K562 (cell line): ENCODE results near the gene PCSK1. TPM values are rescaled to one million over a fixed set of nuclear protein-coding genes. Genes with fewer than 3 reads are reported as not detected.

Source experiments
- ATAC-seq: fragments of 200-7000 bp; cut with Tn5 transposase; 3 replicates; pipeline ENCODE4 v1.9.1; 2020; ENCODE audit warnings: moderate library complexity
- BruUV-seq: library from RNA; stranded (reverse); fragments of 400-500 nt; replicated peaks from 2 replicates; lab custom pipeline; 2021; lab: Mats Ljungman, UMichigan
- CTCF ChIA-PET: fragments of 300-600 bp; formaldehyde crosslinking; extraction: SDS; loops from one replicate; lab custom pipeline; 2021; ENCODE audit warnings: low intra/inter-chr PET ratio; lab: Yijun Ruan, JAX
- POLR2A ChIA-PET: fragments of 300-600, 350-650 bp; sonication (Branson Sonifier 250); formaldehyde crosslinking; extraction: SDS; loops from one replicate; lab custom pipeline; 2021; ENCODE audit warnings: antibody characterized with exemption, inconsistent platforms; lab: Yijun Ruan, JAX
- DNase-seq, 4 experiments: peaks; one replicate each; pipeline versions ENCODE4 v3.0.0 to v3.0.0-alpha.2; 2011 to 2018; ENCODE audit warnings: low spot score in 3 of 4, mixed read lengths in 3 of 4; ENCODE audit errors: extremely low read depth in 1 of 4
- FAIRE-seq: peaks from 2 replicates; lab custom pipeline; 2011; peaks lifted over from hg19 to GRCh38; lab: Jason Lieb, UNC
- H2AFZ ChIP-seq: 2 replicates; pipeline ENCODE4 v1.6.0; 2011; ENCODE audit warnings: low read depth, low read length, control low read depth, inconsistent platforms
- H3K27ac ChIP-seq: fragments of 200-600 bp; 3 replicates; pipeline ENCODE4 v1.8.0; 2011; ENCODE audit warnings: low read depth, mild to moderate bottlenecking, control low read depth, inconsistent platforms, low read length, moderate library complexity, mixed read lengths; ENCODE audit errors: extremely low read depth
- H3K27me3 ChIP-seq, 2 experiments: fragments of 300-600 bp in 1 of 2; 2 replicates in 1 of 2; 3 replicates in 1 of 2; pipeline versions ENCODE4 v1.6.0 to v1.8.0; 2011; ENCODE audit warnings: inconsistent platforms in 2 of 2, low read length in 2 of 2, mild to moderate bottlenecking in 1 of 2, mixed read lengths in 1 of 2, moderate library complexity in 1 of 2; ENCODE audit not compliant: control insufficient read depth in 2 of 2, insufficient read depth in 2 of 2
- H3K36me3 ChIP-seq: fragments of 300-600 bp; 3 replicates; pipeline ENCODE4 v1.8.0; 2011; ENCODE audit warnings: mild to moderate bottlenecking, low read length, inconsistent platforms; ENCODE audit not compliant: control insufficient read depth, insufficient read depth
- H3K4me1 ChIP-seq, 2 experiments: fragments of 200-600 bp in 1 of 2; replicated peaks in 1 of 2; 2 replicates in 1 of 2; 3 replicates in 1 of 2; pipeline versions ENCODE4 v1.5.1 to v1.8.0; 2011; ENCODE audit warnings: inconsistent platforms in 2 of 2, low read length in 2 of 2, mild to moderate bottlenecking in 1 of 2, mixed read lengths in 1 of 2, moderate library complexity in 1 of 2; ENCODE audit not compliant: control insufficient read depth in 2 of 2, insufficient read depth in 2 of 2
- H3K4me2 ChIP-seq: 2 replicates; pipeline ENCODE4 v1.6.1; 2011; ENCODE audit warnings: low read length, control low read depth, inconsistent platforms, mixed read lengths; ENCODE audit not compliant: insufficient read depth
- H3K4me3 ChIP-seq: fragments of 200-600 bp; sonication (generic), shearing (Covaris generic); 2 replicates; pipeline ENCODE4 v1.5.1; 2016; ENCODE audit warnings: control low read depth, inconsistent platforms
- H3K79me2 ChIP-seq: fragments of 200-600 bp; 3 replicates; pipeline ENCODE4 v1.8.0; 2011; ENCODE audit warnings: low read length, inconsistent platforms; ENCODE audit not compliant: control insufficient read depth, insufficient read depth
- H3K9ac ChIP-seq, 2 experiments: 2 replicates each; pipeline versions ENCODE4 v1.6.0 to v1.6.1; 2011; ENCODE audit warnings: low read depth in 2 of 2, low read length in 2 of 2, control low read depth in 1 of 2, inconsistent platforms in 1 of 2, mild to moderate bottlenecking in 1 of 2, mixed read lengths in 1 of 2; ENCODE audit not compliant: insufficient read depth in 1 of 2
- H3K9me1 ChIP-seq: one replicate; pipeline ENCODE4 v1.6.0; 2011; ENCODE audit warnings: inconsistent platforms, mild to moderate bottlenecking, low read length, moderate library complexity; ENCODE audit not compliant: control insufficient read depth, insufficient read depth
- H3K9me3 ChIP-seq: replicated peaks from 2 replicates; pipeline ENCODE4 v1.5.1; 2011; ENCODE audit warnings: low read depth, low read length, inconsistent platforms; ENCODE audit not compliant: control insufficient read depth, insufficient read depth
- H4K20me1 ChIP-seq: replicated peaks from 2 replicates; pipeline ENCODE4 v1.6.1; 2011; ENCODE audit warnings: low read length, inconsistent platforms, mixed read lengths; ENCODE audit not compliant: control insufficient read depth, insufficient read depth
- BRF1 ChIP-seq: IDR thresholded peaks from 3 replicates; pipeline ENCODE4 v1.6.1; 2011; ENCODE audit warnings: borderline replicate concordance, mild to moderate bottlenecking; ENCODE audit not compliant: insufficient read length; ENCODE audit errors: extremely low read depth
- GTF2B ChIP-seq: IDR thresholded peaks from 2 replicates; pipeline ENCODE4 v1.6.1; 2011; ENCODE audit not compliant: insufficient read length; ENCODE audit errors: extremely low read depth
- JUND ChIP-seq, 2 experiments: IDR thresholded peaks; 2 replicates in 1 of 2; 3 replicates in 1 of 2; pipeline ENCODE4 v1.6.1; 2011; ENCODE audit warnings: borderline replicate concordance in 2 of 2, low read depth in 2 of 2, low read length in 2 of 2, improper control_type of control experiment in 1 of 2, missing biosample characterization in 1 of 2, missing genetic modification characterization in 1 of 2, missing genetic modification reagents in 1 of 2
- MEF2D ChIP-seq: conservative IDR thresholded peaks from 2 replicates; pipeline ENCODE4 v1.6.1; 2016; ENCODE audit warnings: low read depth, missing genetic modification characterization, missing compliant biosample characterization
- NCOA1 ChIP-seq: fragments of 450-650 bp; IDR thresholded peaks from 2 replicates; pipeline ENCODE4 v1.6.1; 2016; ENCODE audit warnings: low read depth
- NFIC ChIP-seq: fragments of 450-650 bp; IDR thresholded peaks from 2 replicates; pipeline ENCODE4 v1.6.1; 2017; ENCODE audit warnings: mild to moderate bottlenecking, inconsistent platforms
- RBBP5 ChIP-seq: fragments of 200-600 bp; sonication (generic); IDR thresholded peaks from 2 replicates; pipeline ENCODE4 v1.6.1; 2012; ENCODE audit warnings: borderline replicate concordance, mild to moderate bottlenecking, low read length, control low read depth, inconsistent platforms; ENCODE audit not compliant: insufficient read depth, poor library complexity, severe bottlenecking
- SMARCC2 ChIP-seq: fragments of 450-650 bp; IDR thresholded peaks from 2 replicates; pipeline ENCODE4 v1.6.1; 2017; ENCODE audit warnings: antibody characterized with exemption, moderate library complexity, mild to moderate bottlenecking, low read depth
- SRF ChIP-seq, 2 experiments: fragments of 250-450, 450-650 bp in 1 of 2; sonication (Bioruptor Pico) in 1 of 2; sonication (generic) in 1 of 2; formaldehyde crosslinking; IDR thresholded peaks; 2 replicates each; pipeline versions ENCODE4 v1.5.0 to v1.5.1; 2020 to 2022; ENCODE audit warnings: mild to moderate bottlenecking in 1 of 2, missing genetic modification reagents in 1 of 2
- STAT5A ChIP-seq: IDR thresholded peaks from 2 replicates; pipeline ENCODE4 v1.6.1; 2012; ENCODE audit warnings: low read length, inconsistent platforms, borderline replicate concordance
- SUPT5H ChIP-seq: fragments of 450-650 bp; IDR thresholded peaks from 2 replicates; pipeline ENCODE4 v1.6.1; 2016
- TAF7 ChIP-seq: fragments of 450-650 bp; IDR thresholded peaks from 2 replicates; pipeline ENCODE4 v1.6.1; 2016; ENCODE audit warnings: missing genetic modification characterization, missing compliant biosample characterization
- ZNF512 ChIP-seq: IDR thresholded peaks from 2 replicates; pipeline ENCODE4 v1.6.1; 2016; ENCODE audit warnings: missing genetic modification characterization, missing compliant biosample characterization
- ZNF655 ChIP-seq: fragments of 250-450 bp; sonication (Bioruptor Pico); IDR thresholded peaks from 2 replicates; pipeline ENCODE4 v1.5.0; 2021
- WGBS: fragments of 100-300 bp; shearing (Covaris generic); methylation state at CpG from one replicate; pipeline ENCODE4 v1.1.6; 2016; ENCODE audit warnings: low coverage, mixed read lengths; ENCODE audit not compliant: insufficient coverage; ENCODE audit errors: missing lambda C conversion rate; 5-methylcytosine and 5-hydroxymethylcytosine counted together
- in situ Hi-C: fragments of 300-500 bp; cut with MboI; formaldehyde crosslinking; loops from 4 replicates; pipeline ENCODE4 v1.15.0; 2018; ENCODE audit warnings: inconsistent platforms, mixed read lengths
- intact Hi-C: fragments of 100-400 bp; cut with micrococcal nuclease; formaldehyde crosslinking; loops from 2 replicates; pipeline ENCODE4 v1.14.2; 2022
- polyA plus RNA-seq, 8 experiments: library from polyadenylated mRNA; depleted of rRNA in 4 of 8; stranded (reverse) in 5 of 8; unstranded in 3 of 8; fragments of >200 nt; fragmentation: Nextera tagmentation in 2 of 8; fragmentation: Illumina TruSeq in 1 of 8; extraction: Ambion mirVana in 2 of 8; extraction: Trizol in 1 of 8; gene quantifications; 2 replicates each; pipeline versions ENCODE4 v1.2.1 to v1.2.3, GENCODE V29; 2011 to 2014; ENCODE audit warnings: inconsistent platforms in 1 of 8, missing spikeins in 1 of 8
- total RNA-seq, 7 experiments: library from RNA; depleted of rRNA in 6 of 7; stranded (reverse); fragments of >200 nt in 6 of 7; fragmentation: Illumina TruSeq in 2 of 7; extraction: Trizol in 2 of 7; gene quantifications; 2 replicates each; pipeline versions ENCODE4 v1.2.1 to v1.2.3, GENCODE V29; 2011 to 2021; ENCODE audit warnings: low replicate concordance in 1 of 7
- TF ChIP-seq, protein P1 (sequence below): sonication (generic); formaldehyde crosslinking; IDR thresholded peaks from 2 replicates; pipeline ENCODE4 v1.8.0; 2023; ENCODE audit warnings: mild to moderate bottlenecking, missing genetic modification reagents
- TF ChIP-seq, protein P2 (sequence below), 2 experiments: fragments of 450-650 bp; conservative IDR thresholded peaks; 2 replicates each; pipeline ENCODE4 v1.6.1; 2017; ENCODE audit warnings: mild to moderate bottlenecking in 2 of 2, moderate library complexity in 2 of 2

Gene PCSK1
- total and polyA plus RNA-seq, 9 of the 15 experiments (the other 6 are each of a cell fraction or from before 2014, with no cell fraction given) = not detected

DNA sequence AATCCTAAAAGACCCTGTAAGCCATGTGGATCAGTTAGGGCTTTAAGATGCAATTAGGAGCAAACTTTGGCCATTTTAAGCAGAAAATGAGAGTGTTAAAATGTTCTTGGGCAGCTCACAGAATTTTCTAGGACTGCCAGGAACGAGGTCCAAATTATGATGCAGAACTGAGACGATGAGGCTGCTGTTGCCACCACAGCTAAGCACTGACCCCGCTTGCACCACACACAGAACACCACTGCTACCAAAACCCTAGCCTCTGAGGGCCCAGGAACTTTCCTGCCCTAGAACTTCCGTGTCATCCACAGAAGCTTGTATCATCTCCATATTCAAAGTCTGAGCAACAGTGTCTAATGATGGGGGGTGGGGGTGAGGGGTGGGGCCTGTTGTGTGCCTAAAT, 41.0 kb upstream of the PCSK1 start:
- CTCF ChIA-PET = no interaction called here
- TF ChIP-seq JUND (IDR thresholded peaks at IDR 0.05; ENCODE audit: borderline replicate concordance, low read depth, low read length) (no peak), JUND (tag; IDR thresholded peaks at IDR 0.05; ENCODE audit: borderline replicate concordance, low read depth, low read length) (no peak), ZNF512 (tag) (no peak), RBBP5 (no peak), ZNF655 (no peak), STAT5A (no peak), SMARCC2 (no peak), SRF (CRISPR knock-in tag; IDR thresholded peaks at IDR 0.05) (no peak), MEF2D (no peak), GTF2B (no peak), BRF1 (no peak), NFIC (no peak), NCOA1 (no peak), SUPT5H (no peak), TAF7 (tag) (no peak)
- TF ChIP-seq, protein P1, sequence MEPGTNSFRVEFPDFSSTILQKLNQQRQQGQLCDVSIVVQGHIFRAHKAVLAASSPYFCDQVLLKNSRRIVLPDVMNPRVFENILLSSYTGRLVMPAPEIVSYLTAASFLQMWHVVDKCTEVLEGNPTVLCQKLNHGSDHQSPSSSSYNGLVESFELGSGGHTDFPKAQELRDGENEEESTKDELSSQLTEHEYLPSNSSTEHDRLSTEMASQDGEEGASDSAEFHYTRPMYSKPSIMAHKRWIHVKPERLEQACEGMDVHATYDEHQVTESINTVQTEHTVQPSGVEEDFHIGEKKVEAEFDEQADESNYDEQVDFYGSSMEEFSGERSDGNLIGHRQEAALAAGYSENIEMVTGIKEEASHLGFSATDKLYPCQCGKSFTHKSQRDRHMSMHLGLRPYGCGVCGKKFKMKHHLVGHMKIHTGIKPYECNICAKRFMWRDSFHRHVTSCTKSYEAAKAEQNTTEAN (CRISPR knock-in tag) = no peak
- TF ChIP-seq, protein P2, sequence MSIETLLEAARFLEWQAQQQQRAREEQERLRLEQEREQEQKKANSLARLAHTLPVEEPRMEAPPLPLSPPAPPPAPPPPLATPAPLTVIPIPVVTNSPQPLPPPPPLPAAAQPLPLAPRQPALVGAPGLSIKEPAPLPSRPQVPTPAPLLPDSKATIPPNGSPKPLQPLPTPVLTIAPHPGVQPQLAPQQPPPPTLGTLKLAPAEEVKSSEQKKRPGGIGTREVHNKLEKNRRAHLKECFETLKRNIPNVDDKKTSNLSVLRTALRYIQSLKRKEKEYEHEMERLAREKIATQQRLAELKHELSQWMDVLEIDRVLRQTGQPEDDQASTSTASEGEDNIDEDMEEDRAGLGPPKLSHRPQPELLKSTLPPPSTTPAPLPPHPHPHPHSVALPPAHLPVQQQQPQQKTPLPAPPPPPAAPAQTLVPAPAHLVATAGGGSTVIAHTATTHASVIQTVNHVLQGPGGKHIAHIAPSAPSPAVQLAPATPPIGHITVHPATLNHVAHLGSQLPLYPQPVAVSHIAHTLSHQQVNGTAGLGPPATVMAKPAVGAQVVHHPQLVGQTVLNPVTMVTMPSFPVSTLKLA (conservative IDR thresholded peaks at IDR 0.05) = no peak

More for the DNA sequence above, 41.0 kb upstream of the PCSK1 start:
- H4K20me1 ChIP-seq = no peaks in the 10 kb centered on the region
- no peak overlapping the region for H2AFZ ChIP-seq
- ATAC-seq (no peak), FAIRE-seq (no peak), DNase-seq (no peak)
- H3K27me3 ChIP-seq = no peaks in the 10 kb centered on the region
- no peaks in the 10 kb centered on the region for H3K79me2 ChIP-seq
- H3K9ac ChIP-seq = no peak overlapping the region
- no peak overlapping the region for H3K4me3 ChIP-seq
- H3K9me3 ChIP-seq = no peaks in the 10 kb centered on the region
- WGBS = 3% methylated on average over 4 of the region's 4 CpGs
- no peaks in the 10 kb centered on the region for H3K36me3 ChIP-seq
- intact Hi-C loops (no loop called here), in situ Hi-C loops (no loop called here)
- no peak overlapping the region for H3K27ac ChIP-seq
- POLR2A ChIA-PET = no interaction called here
- H3K9me1 ChIP-seq = no peaks in the 10 kb centered on the region
- H3K4me2 ChIP-seq = no peak overlapping the region
- no peaks in the 10 kb centered on the region for H3K4me1 ChIP-seq
- no TSS peak for BruUV-seq
